T-helper 17 cell (primary cell): ENCODE data around the gene KLK5. TPM values are rescaled to one million over a fixed set of nuclear protein-coding genes. Genes with fewer than 3 reads are reported as not detected.

ENCODE experiments used
- ATAC-seq: fragments of 150-1000 bp; cut with Tn5 transposase; 2 replicates; pipeline ENCODE4 v1.10.0; 2021; ENCODE audit warnings: mild to moderate bottlenecking, moderate library complexity
- DNase-seq, 3 donors: peaks; one replicate each; pipeline versions ENCODE4 v3.0.0 to v3.0.0-alpha.2; 2020 to 2021
- H3K9me3 ChIP-seq: one replicate; pipeline ENCODE4 v1.7.0; 2013; ENCODE audit warnings: low read length, mild to moderate bottlenecking; ENCODE audit not compliant: control insufficient read depth, poor library complexity, severe bottlenecking
- H3K27ac Mint-ChIP-seq: one replicate; pipeline ENCODE4 v1.8.0; 2022; ENCODE audit warnings: mild to moderate bottlenecking, moderate library complexity, mixed read lengths
- H3K27me3 Mint-ChIP-seq: one replicate; pipeline ENCODE4 v1.8.0; 2022; ENCODE audit warnings: mixed read lengths
- H3K36me3 Mint-ChIP-seq: one replicate; pipeline ENCODE4 v1.8.0; 2022; ENCODE audit warnings: low read depth, mixed read lengths
- H3K4me1 Mint-ChIP-seq: one replicate; pipeline ENCODE4 v1.8.0; 2022; ENCODE audit warnings: mild to moderate bottlenecking, mixed read lengths
- H3K4me3 Mint-ChIP-seq: one replicate; pipeline ENCODE4 v1.8.0; 2022; ENCODE audit warnings: mild to moderate bottlenecking, moderate library complexity, mixed read lengths
- total RNA-seq, 4 donors: library from RNA in 2 of 4; stranded (reverse) in 2 of 4; gene quantifications; one replicate each; pipeline ENCODE4 v1.2.3 and lab custom pipeline; 2022 to 2026

KLK5 gene
- total RNA-seq, 2 donors from 2014 or later = not detected

GRCh38 chr19:50926144-50926543 lies 26.7 kb downstream of the KLK5 start:
- H3K4me3 Mint-ChIP-seq = no peak overlapping the region
- H3K27ac Mint-ChIP-seq = no peak overlapping the region
- DNase-seq (no peak), ATAC-seq (no peak)
- H3K36me3 Mint-ChIP-seq = no peaks in the 10 kb centered on the region
- peaks cover 50% of the 10 kb centered on the region for H3K27me3 Mint-ChIP-seq
- peaks cover 15% of the 10 kb centered on the region for H3K4me1 Mint-ChIP-seq
- H3K9me3 ChIP-seq = no peaks in the 10 kb centered on the region

GRCh38 chr19:50925734-50926133 lies 27.1 kb downstream of the KLK5 start:
- no peak overlapping the region for H3K4me3 Mint-ChIP-seq
- H3K27me3 Mint-ChIP-seq = peaks cover 47% of the 10 kb centered on the region
- no peaks in the 10 kb centered on the region for H3K36me3 Mint-ChIP-seq
- no peaks in the 10 kb centered on the region for H3K9me3 ChIP-seq
- peaks cover 12% of the 10 kb centered on the region for H3K4me1 Mint-ChIP-seq
- H3K27ac Mint-ChIP-seq = no peak overlapping the region
- ATAC-seq (no peak), DNase-seq (no peak)

- Mint-ChIP-seq H3K27ac (no peak overlapping the region), H3K4me3 (no peak overlapping the region), H3K27me3 (peaks cover 48% of the 10 kb centered on the region), H3K4me1 (peaks cover 8% of the 10 kb centered on the region), H3K36me3 (no peaks in the 10 kb centered on the region)
- DNase-seq = no peak
- ATAC-seq = no peak
- no peaks in the 10 kb centered on the region for H3K9me3 ChIP-seq
These were observed 28.3 kb downstream of the KLK5 start for GRCh38 chr19:50924586-50924985.

- H3K27ac Mint-ChIP-seq = no peak overlapping the region
- H3K4me1 Mint-ChIP-seq = peaks cover 8% of the 10 kb centered on the region
- peaks cover 47% of the 10 kb centered on the region for H3K27me3 Mint-ChIP-seq
- peak; percentile 94 for ATAC-seq
- no peak overlapping the region for H3K4me3 Mint-ChIP-seq
- no peaks in the 10 kb centered on the region for H3K9me3 ChIP-seq
- no peaks in the 10 kb centered on the region for H3K36me3 Mint-ChIP-seq
- peak; percentile 47 to 67 (median 53) for DNase-seq
These were observed 30.5 kb downstream of the KLK5 start for GRCh38 chr19:50922317-50922853.

GRCh38 chr19:50921426-50922316 lies 31.2 kb downstream of the KLK5 start:
- no peaks in the 10 kb centered on the region for H3K9me3 ChIP-seq
- Mint-ChIP-seq H3K4me1 (peaks cover 8% of the 10 kb centered on the region), H3K27ac (peak overlapping the region; percentile 29), H3K27me3 (peaks cover 42% of the 10 kb centered on the region), H3K4me3 (no peak overlapping the region), H3K36me3 (peaks cover 3% of the 10 kb centered on the region)
- DNase-seq = no peak
- peak; percentile 18 for ATAC-seq

- H3K27ac Mint-ChIP-seq = no peak overlapping the region
- H3K4me3 Mint-ChIP-seq = no peak overlapping the region
- no peak for ATAC-seq
These were observed 36.8 kb downstream of the KLK5 start for GRCh38 chr19:50916069-50916468.

GRCh38 chr19:50912727-50913716 lies 39.8 kb downstream of the KLK5 start:
- no peak for DNase-seq
- ATAC-seq = no peak
- peaks cover 4% of the 10 kb centered on the region for H3K27me3 Mint-ChIP-seq

More at GRCh38 chr19:50916069-50916468, 36.8 kb downstream of the KLK5 start:
- no peaks in the 10 kb centered on the region for H3K9me3 ChIP-seq
- peaks cover 3% of the 10 kb centered on the region for H3K4me1 Mint-ChIP-seq
- H3K36me3 Mint-ChIP-seq = peaks cover 5% of the 10 kb centered on the region
- no peak for DNase-seq
- peaks cover 25% of the 10 kb centered on the region for H3K27me3 Mint-ChIP-seq

GRCh38 chr19:50912102-50912599 lies 40.7 kb downstream of the KLK5 start:
- Mint-ChIP-seq H3K4me1 (peaks cover 12% of the 10 kb centered on the region), H3K27ac (no peak overlapping the region), H3K36me3 (peaks cover 11% of the 10 kb centered on the region), H3K4me3 (no peak overlapping the region), H3K27me3 (peaks cover 4% of the 10 kb centered on the region)
- DNase-seq (no peak), ATAC-seq (no peak)
- no peaks in the 10 kb centered on the region for H3K9me3 ChIP-seq

More at GRCh38 chr19:50912727-50913716, 39.8 kb downstream of the KLK5 start:
- no peaks in the 10 kb centered on the region for H3K9me3 ChIP-seq
- Mint-ChIP-seq H3K4me3 (no peak overlapping the region), H3K4me1 (peaks cover 12% of the 10 kb centered on the region), H3K27ac (no peak overlapping the region), H3K36me3 (peaks cover 9% of the 10 kb centered on the region)

- peaks cover 12% of the 10 kb centered on the region for H3K4me1 Mint-ChIP-seq
- no peak within 1 kb of the TSS for H3K27ac Mint-ChIP-seq
- peaks cover 4% of the 10 kb centered on the region for H3K27me3 Mint-ChIP-seq
- H3K36me3 Mint-ChIP-seq = peaks cover 10% of the 10 kb centered on the region
- no peaks in the 10 kb centered on the region for H3K9me3 ChIP-seq
- no peak within 1 kb of the TSS for H3K4me3 Mint-ChIP-seq
- ATAC-seq (no peak), DNase-seq (no peak)
These were observed 41.4 kb downstream of the KLK5 start, which contains the start of gene KLK4 for GRCh38 chr19:50911206-50912101. Gene KLK4 (minus strand): TSS chr19:50911395. CDS start chr19:50910738, 657 bp downstream.

GRCh38 chr19:50910722-50911121 lies 42.1 kb downstream of the KLK5 start:
- Mint-ChIP-seq H3K4me1 (peaks cover 13% of the 10 kb centered on the region), H3K27me3 (peaks cover 5% of the 10 kb centered on the region), H3K4me3 (no peak overlapping the region), H3K36me3 (peaks cover 10% of the 10 kb centered on the region), H3K27ac (no peak overlapping the region)
- DNase-seq (no peak), ATAC-seq (no peak)
- H3K9me3 ChIP-seq = no peaks in the 10 kb centered on the region

- peak; percentile 33 for ATAC-seq
- no peaks in the 10 kb centered on the region for H3K9me3 ChIP-seq
- no peak overlapping the region for H3K27ac Mint-ChIP-seq
- H3K27me3 Mint-ChIP-seq = peaks cover 15% of the 10 kb centered on the region
- DNase-seq = no peak
- peaks cover 10% of the 10 kb centered on the region for H3K36me3 Mint-ChIP-seq
- peaks cover 13% of the 10 kb centered on the region for H3K4me1 Mint-ChIP-seq
- peak overlapping the region; percentile 25 for H3K4me3 Mint-ChIP-seq
These were observed 43.4 kb downstream of the KLK5 start for GRCh38 chr19:50909240-50910070.
